Measurements from ENCODE around the gene DLG4.
A peak's percentile ranks its signal among the peaks of the same experiment; 100 is the strongest.

Gene DLG4

DNA sequence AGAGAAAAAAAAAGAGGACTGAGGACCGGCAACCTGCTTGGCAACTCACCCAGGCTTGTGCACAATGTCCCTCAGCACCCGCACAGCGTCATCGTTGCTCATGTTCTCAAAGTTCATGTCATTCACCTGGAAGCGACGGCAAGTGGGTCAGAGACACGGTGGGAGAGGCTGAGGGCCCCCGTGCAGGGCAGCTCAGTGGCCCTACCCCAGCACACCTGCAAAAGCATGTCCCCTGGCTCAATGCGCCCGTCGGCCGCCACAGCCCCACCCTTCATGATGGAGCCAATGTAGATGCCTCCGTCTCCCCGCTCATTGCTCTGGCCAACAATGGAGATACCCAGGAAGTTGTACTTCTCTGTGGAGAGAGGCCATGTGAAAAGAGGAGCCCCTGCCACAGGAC lies 9.3 kb upstream of the DLG4 start:
- DNase-seq = no peak

DNA sequence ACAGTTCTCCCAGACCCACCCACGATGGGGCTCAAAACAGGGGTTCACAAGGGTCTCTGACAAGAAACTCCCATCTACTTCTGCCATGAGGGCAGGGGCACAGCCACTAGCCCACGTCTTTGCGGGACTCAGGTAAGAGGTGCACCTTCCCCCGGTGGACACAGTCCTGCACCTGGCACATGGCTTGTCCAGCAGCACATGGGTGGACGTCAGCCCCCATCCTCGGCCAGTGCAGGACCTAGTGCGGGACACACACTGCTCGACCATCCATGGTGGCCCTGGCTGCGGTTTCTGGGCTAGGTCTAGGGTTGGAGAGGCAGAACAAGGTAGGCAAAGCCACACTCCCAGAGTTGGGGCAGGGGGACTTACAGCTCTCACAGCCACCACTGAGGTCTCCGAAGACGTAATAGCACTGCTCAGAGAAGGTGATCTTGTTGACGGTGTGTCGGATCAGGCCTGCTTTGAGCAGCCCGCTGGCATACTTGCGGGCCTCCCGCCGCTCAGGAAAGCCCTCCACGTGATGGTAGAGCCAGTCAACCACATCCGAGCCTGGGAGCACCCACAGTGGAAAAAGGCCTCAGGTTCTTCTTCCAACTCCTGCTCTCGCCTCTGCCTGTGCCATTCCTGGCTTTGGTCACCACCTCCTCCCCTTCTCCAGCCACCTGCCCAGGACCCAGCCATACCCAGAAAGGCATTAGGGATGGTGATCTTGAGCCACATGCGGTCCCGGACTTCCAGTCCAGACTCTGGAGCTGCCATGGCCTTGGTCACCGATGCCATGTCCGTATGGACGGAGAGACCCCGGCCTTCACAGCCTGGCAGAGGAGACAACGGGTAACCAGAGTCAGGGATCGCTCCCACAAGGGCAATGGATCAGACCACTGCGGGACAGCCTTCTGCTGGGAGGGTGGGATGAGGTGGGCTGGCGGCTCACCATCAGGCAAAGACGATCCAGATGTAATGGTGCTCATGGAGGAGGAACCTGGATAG lies 7.4 kb upstream of the DLG4 start:
- DNase-seq = no peak

DNA sequence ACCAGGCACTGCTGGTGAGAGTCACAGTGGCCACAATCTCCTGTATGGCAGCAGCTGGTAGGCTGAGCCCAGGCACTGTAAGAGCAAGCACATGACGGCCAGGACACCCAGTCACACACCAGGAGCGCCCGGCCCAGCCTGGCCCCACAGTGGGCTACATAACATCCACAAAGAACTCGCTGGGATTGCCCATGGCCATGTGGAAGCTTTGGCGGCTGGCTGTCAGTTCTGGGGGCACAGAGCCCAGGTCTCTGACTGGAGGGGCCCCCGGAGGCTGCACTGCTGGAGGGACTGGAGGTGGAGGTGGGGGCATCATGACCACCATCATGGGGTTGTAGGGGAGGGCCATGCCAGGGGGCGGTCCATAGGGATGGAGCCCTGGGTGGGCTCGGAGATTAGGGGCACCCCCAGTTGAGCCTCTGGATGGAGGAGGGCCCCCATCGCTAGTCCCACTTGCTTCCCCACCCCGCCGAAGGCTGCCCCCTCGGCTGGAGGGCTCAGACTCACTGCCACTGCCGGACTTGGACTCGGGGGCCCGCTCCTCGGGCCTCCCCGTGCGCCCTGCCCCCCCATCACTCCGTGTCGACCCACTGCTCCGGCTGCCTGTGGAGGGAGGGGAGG lies 6.2 kb upstream of the DLG4 start:
- DNase-seq = no peak

DNA sequence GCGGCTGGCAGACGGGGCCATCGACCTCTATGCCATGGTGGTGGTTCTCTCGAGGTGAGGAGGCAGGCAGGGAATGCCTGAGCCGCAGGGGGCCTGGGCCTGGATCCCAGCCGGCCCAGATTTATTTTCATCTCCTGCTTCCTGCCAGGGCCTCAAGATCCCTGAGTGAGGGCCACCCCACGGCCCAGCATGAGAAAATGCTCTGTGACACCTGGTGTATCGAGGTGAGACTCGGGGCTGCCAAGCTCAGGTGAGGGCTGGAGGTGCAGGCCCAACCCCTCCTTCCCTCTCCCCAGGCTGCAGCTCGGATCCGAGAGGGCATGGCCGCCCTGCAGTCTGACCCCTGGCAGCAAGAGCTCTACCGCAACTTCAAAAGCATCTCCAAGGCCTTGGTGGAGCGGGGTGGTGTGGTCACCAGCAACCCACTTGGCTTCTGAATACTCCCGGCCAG lies 5.0 kb upstream of the DLG4 start:
- no peak for DNase-seq

DNA sequence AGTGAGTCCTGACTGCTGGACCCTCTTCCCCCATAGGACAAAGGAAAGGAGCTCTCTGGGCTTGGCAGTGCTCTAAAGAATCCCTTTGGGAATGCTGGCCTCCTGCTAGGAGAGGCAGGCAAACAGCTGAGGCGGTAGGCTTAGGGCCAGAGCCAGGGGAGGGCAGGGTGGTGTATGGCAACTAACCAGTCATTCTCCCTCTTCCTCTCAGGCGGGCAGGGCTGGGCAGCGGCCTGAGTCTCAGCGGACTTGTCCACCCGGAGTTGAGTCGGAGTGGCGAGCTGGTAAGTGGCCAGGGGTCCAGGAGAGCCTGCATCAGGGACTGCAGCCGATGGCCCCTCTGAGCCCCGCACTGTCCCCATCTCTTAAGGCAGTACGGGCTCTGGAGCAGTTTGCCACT lies 4.5 kb upstream of the DLG4 start:
- no peak for DNase-seq

DNA sequence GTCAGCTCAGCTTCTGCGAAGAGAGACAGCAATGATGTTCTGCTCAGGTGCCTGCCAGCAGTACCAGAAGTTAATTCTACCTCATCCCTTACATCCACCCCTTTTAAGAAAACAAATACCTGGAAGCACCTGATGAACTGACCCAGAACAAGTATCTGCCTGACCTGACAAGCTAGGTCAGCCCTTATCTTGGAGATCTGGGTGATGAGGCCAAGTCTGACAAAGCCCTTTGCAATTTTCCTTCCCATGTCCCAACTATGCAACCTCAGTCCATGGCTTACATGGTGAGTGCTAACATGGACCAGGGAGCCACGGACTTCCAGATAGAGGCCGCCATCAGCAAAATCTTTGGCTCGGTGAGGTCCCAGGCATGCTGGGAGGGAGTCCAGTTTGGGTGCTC lies 3.7 kb upstream of the DLG4 start:
- no peak for DNase-seq

DNA sequence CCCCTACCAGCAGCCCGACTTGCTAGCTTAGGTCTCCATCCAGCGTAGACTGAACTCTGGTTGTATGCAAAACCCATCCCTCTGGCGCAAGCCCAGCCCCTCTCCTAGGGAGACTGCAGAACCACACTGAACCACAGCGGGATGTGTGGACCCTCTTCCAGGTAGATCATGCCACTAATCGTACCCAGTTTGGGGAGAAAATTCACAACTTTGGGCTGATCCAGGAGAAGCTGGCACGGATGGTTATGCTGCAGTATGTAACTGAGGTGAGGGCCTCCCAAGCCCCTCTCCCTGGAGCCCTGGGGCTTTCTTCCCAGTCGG lies 3.3 kb upstream of the DLG4 start:
- DNase-seq = no peak

DNA sequence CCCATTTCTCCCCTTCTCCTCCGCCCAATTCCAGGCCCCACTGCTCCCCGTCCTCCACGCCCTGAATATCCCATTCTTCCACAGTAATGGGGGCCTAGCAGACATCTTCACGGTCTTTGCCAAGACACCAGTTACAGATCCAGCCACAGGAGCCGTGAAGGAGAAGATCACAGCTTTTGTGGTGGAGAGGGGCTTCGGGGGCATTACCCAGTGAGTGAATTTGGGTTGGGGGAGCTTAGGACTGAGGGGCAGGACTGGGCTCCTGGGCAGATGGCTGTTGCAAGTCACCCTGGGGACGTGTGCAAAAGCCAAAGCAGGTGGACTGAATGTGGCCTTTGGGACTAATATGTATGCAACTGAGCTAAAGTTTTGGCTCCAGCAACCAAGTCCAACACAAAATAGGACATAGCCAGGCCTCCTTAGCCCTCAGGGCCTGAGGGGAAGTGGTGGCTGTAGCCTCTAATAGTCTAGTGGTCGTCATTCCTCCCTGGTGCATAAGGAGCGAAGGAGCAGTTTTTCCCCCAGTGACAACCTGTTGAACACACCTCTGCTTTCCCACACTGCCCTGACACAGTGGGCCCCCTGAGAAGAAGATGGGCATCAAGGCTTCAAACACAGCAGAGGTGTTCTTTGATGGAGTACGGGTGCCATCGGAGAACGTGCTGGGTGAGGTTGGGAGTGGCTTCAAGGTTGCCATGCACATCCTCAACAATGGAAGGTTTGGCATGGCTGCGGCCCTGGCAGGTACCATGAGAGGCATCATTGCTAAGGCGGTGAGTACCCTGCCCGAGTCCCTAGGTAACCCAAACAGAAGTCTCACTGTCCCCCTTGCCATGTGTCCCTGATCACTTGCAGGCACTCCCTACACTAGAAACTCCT lies 2.7 kb upstream of the DLG4 start:
- DNase-seq = no peak

DNA sequence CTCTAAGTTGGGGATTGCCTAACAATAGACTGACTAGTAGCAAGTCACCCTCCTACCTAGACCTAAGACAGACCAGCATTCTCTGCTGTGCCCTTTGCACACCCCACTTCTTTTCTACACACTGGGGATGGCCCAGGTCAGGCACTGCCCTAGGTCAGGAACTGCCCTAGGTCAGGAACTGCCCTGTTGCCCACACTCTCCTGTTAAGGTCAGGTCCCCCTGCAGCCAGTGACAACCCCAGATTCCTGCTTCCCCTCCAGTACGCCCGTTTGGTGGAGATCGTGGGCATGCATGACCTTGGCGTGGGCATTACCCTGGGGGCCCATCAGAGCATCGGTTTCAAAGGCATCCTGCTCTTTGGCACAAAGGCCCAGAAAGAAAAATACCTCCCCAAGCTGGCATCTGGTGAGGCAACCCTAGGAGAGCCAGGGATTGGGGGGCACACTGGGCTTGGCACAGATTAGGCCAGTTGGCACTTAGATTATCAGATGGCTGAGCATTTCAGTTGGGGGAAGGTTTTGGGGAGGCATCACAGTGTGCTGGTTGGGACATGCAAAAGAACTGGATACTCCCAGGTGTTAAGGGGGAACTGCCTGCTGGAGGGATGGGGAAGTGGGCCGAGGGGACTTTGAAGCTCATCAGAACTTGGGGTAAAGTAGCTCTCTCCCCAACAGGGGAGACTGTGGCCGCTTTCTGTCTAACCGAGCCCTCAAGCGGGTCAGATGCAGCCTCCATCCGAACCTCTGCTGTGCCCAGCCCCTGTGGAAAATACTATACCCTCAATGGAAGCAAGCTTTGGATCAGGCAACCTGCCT lies 1.8 kb upstream of the DLG4 start:
- no peak for DNase-seq

DNA sequence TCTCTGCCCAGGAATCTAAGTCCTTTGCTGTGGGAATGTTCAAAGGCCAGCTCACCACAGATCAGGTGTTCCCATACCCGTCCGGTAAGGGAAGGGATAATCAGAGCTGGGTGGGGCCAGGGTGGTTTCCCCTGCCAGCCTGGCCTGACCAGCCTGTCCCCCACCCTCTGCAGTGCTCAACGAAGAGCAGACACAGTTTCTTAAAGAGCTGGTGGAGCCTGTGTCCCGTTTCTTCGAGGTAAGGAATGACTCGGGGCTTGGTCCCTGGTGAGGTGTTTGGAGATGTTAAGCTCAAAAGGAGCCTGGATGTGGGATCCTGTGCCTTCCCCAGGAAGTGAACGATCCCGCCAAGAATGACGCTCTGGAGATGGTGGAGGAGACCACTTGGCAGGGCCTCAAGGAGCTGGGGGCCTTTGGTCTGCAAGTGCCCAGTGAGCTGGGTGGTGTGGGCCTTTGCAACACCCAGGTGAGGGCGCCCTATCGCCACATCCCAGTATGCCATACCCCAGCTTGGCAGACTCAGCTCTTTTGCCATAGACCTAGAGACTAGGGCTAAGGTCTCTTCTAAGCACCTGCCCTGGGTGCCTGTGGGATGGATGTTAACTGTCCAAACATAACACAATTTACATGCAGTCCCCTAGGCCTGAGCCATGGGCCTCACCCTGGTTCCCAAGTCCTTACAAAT lies 1.1 kb upstream of the DLG4 start:
- DNase-seq = peak; percentile 14

DNA sequence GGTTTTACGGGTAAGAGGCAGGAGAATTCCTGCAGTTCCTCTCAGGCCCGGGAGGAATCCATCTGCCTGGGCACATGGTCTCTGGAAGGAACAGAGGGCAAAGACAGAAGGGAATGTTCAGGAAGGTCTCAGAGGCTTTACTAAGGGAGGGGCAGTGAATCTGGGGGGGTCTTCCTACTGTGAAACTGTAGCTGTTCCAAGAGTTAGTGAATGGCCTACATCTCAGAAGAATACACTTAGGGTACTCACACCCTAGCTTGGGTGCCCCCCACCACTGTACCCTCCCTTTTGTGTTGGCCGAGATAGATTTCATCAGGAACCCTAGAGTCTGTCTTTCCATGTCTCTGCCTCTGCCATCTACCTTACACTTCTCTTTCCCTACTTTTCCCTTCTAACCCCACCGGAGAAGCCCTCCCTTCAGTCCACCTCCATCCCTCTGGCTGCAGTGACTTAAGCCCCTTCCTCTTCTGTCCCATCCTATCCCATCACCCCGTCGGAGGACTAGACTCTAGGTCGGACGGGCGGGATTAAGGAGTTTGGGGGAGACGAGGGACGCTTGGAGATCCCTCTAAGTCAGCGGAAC lies 316 bp downstream of the DLG4 start:
- no peak for DNase-seq

DNA sequence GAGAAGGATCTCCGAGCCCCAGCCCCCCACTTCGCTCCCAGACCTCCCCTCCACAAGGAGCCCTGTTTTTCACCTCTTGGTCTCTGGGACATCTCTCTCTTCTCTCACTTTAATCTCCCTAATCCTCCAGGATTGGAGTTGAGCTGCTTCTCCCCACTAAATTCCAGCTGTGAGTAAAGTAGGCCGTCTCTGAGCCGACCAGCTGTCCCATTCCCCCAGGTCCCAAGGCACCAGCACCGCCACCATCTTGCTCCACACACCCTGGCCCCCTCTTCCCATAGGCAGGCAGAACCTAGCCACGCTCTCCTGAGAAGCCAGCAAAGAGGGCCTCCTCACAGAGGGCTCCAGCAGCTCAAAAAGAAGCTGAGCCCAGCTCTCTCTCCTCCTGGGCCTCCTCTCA lies 878 bp downstream of the DLG4 start:
- no peak for DNase-seq

DNA sequence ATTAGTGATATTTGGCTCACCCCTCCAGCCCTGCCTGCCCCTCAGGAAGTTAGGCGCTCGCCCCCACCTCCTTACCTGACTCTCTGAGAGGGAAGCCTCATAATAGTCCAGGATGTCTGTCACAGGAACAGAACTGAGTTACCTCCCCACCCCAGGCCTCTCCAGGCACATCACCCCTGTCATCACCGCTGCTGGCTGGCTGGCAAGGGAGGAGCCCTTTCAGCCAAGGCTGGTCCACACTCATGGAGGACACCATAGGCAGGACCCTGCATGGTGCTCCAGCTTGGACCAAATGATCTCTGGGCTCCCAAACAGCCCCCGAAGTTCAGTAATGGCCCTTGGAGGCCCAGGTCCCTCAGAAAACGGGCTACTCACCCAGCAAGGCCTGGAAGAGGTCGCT lies 1.5 kb downstream of the DLG4 start:
- no peak for DNase-seq

DNA sequence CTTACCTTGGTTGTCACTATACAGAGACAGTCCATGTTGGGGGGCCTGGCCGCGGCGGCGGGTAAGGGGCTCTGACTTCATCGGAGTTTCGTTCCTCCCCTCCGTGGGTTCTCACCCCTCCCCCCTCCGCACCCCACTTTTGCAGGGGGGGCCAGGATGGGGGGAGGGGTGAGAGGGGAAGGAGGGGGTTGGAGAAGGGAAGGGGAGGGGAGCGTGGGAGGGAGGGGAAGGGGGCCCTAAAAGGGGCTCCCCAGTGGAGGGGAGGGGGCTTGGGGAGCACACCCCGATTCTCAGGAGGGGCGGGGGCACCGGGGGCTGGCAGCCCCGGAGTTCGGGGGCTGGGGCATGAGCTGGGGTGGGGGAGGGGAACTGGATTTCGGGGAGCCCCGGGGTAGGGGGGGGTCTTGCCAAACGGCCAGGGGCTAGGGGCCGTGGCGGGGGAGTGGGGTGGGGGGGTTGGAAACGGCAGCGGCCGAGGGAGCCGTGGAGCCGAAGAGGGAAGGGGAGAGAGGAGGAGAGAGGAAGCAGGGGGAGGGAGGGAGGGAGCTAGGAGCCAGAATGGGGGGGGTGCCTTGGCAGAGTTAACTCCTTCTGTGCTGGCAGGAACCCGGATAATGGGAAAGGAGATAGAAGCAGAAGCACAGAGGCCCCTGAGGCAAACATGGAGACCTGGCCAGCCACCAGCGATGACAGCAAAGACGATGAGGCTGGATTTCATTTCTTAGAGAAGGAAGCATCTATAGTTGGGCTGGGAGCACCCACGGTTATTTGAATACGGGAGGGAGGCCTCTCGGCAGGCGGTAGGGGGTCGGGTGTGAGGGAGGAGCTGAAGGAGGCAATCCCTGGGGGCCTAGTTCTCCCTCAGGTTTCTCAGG lies 2.3 kb downstream of the DLG4 start:
- DNase-seq = peak; percentile 54

DNA sequence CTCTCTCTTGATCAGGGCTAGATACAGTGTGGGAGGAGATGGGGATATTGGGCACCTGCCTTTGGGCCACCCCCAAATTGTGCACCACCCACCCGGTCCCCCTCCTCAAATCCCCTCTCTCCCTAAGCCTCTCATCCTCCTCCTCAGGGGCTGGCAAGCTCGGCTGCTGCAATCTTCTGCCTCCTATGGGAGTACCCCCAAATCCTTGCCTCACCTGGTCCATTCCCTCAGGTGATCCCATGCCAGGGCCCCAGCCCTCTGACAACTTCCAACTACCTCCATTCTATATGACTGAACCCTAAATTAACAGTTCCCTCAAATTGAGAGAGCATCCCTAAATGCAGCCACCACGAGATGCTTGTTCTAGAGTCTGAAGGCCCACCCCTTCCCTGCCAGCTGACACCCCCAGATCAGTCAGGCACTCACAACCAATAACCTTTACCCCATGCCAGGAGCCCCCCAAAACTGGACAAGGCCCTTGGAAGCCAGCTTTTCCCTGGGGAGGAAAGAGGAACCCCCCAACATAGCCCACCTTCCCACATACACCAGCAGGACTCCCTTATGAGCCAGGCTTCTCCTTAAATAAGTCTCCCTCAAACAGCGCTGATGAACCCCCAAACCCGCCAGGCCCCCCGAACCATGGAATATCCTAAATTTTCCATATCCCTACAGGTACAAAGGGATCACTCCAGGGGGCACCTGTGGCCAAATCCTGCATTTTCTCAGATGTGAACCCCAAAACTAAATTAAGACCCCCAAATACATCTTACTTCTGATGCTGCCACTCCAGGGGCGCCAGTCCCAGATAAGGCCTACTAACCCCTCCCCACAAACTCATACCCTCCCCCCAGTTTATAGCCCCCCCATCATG lies 3.2 kb downstream of the DLG4 start:
- no peak for DNase-seq

DNA sequence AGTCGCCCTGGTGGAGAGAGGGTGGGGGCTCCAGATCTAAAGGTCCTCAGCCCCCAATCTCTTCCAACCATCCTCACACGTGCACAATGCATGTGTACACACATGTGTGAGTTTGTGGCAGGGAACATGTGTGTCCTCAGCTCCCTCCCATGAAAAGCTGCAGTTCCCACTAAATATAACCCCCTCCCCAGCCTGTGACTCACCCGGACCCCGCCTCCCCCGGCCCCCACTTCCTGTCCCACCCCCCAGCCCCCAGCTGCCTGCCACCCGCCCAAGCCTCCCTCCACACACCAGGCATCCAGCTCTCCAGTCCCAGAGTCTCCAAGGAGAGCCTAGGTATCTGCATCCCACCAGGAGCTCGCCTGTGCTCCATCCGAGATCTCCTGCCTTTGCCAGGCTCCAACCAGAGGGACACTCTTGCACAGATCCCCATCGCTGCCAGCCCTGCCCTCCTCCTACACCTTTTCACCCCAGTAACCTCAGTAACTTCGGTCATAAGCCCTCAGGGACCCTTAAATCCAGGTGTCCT lies 3.9 kb downstream of the DLG4 start:
- no peak for DNase-seq

DNA sequence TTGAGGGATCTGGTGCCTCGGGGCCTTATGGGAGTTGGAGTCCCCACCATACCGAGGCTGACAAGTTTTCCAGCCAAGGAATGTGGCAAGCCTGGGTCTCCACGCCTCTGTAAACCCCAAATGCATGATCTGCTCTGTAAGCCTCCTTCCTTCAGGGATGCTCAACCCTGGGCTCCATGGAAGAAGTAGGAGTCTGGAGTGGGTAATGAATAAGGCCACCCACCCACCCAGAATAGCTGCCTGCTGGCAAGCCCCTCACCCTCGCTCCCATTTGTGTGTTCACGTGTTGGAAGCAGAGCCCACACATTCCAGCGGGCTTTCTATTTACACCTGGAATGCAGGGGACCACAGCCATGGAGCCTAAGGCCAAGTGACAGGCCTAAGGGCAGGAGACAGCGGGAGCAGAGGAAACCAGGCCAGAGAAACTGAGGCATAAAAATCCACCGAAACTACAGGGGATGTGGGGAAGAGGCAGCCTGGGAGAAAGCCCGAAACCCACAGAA lies 4.4 kb downstream of the DLG4 start:
- DNase-seq = no peak

DNA sequence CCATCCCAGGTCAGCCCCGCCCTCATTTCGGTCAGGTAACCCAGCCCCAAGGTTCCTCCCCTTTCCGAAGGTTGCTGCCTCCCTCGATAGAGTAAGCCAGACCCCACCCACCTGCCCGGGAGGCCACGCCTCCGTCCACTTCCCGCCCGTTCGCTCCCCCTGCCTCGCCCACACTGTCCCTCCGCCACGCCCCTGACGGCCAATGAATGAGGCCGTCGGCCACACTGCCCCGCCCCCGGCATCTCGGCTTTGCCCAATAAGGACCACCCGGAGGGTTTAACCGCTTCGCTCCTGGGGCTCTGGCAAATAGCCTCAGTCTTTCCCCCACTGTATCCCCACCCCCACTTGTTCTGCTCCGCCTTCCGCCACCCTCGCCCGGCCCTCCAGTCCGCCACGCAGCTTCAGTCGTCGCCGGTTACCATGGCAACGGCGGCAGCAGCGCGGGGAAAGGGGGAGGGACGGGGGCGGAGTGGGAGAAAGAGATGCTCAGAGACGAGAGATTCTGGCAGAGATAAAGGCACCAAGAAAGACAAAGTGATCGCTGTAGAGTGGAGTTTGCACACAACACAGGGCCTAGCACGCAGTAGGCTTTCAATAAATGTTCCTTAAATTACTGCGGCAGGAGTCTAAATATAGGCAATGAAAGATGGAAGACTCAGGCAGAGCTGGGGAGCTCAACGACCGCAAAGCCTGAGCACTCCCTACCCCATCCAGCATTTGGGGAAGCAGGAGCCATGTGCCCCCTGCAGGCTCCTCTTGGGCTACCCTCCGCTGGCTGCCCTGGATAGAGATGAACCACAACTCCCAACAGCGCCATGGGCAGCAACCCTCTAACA lies 5.1 kb downstream of the DLG4 start:
- peak; percentile 99 for DNase-seq
